PC-3 (cell line): ENCODE results near the gene CCT6A. TPM values are rescaled to one million over a fixed set of nuclear protein-coding genes. Genes with fewer than 3 reads are reported as not detected.

Experiments
- ATAC-seq: fragments of 200-7000 bp; cut with Tn5 transposase; 2 replicates; pipeline ENCODE4 v1.9.1; 2020; ENCODE audit warnings: mild to moderate bottlenecking, moderate library complexity
- BruUV-seq: library from RNA; stranded (reverse); fragments of 400-500 nt; replicated peaks from 2 replicates; lab custom pipeline; 2021; lab: Mats Ljungman, UMichigan
- CTCF ChIA-PET: fragments of 300-600 bp; sonication (Branson Sonifier 250); formaldehyde crosslinking; loops from one replicate; lab custom pipeline; 2022; ENCODE audit warnings: antibody characterized with exemption; lab: Charles Lee
- POLR2A ChIA-PET: fragments of 300-600 bp; sonication (Branson Sonifier 250); formaldehyde crosslinking; loops from one replicate; lab custom pipeline; 2022; ENCODE audit warnings: antibody characterized with exemption; ENCODE audit not compliant: unreplicated experiment; lab: Charles Lee
- DNase-seq: peaks from one replicate; pipeline ENCODE4 v3.0.0-alpha.2; 2015
- H2AFZ ChIP-seq: fragments of 300-600 bp; sonication (generic); 2 replicates; pipeline ENCODE4 v1.6.0; 2016; ENCODE audit warnings: antibody characterized with exemption, low read length
- H3F3A ChIP-seq: fragments of 300-600 bp; sonication (generic); one replicate; pipeline ENCODE4 v1.6.0; 2017; ENCODE audit warnings: antibody characterized with exemption, low read length, control low read depth, mild to moderate bottlenecking; ENCODE audit not compliant: unreplicated experiment
- H3K27ac ChIP-seq: fragments of 300-600 bp; sonication (generic); 2 replicates; pipeline ENCODE4 v1.5.1; 2016; ENCODE audit warnings: mild to moderate bottlenecking, low read length
- H3K27me3 ChIP-seq: fragments of 300-600 bp; sonication (generic); 2 replicates; pipeline ENCODE4 v1.6.1; 2016; ENCODE audit warnings: low read length, mixed read lengths
- H3K36me3 ChIP-seq: fragments of 300-600 bp; sonication (generic); 2 replicates; pipeline ENCODE4 v1.6.1; 2016; ENCODE audit warnings: low read depth, mixed run types, low read length, mixed read lengths
- H3K4me1 ChIP-seq: fragments of 300-600 bp; sonication (generic); 2 replicates; pipeline ENCODE4 v1.5.1; 2016; ENCODE audit warnings: low read length; ENCODE audit not compliant: insufficient read depth
- H3K4me2 ChIP-seq: fragments of 300-600 bp; sonication (generic); 2 replicates; pipeline ENCODE4 v1.6.0; 2016; ENCODE audit warnings: low read length
- H3K4me3 ChIP-seq: fragments of 300-600 bp; sonication (generic); 2 replicates; pipeline ENCODE4 v1.5.1; 2016; ENCODE audit warnings: mild to moderate bottlenecking, low read length, mixed read lengths
- H3K79me2 ChIP-seq: fragments of 300-600 bp; sonication (generic); 2 replicates; pipeline ENCODE4 v1.6.1; 2017; ENCODE audit warnings: low read length, mixed read lengths
- H3K9ac ChIP-seq: fragments of 300-600 bp; sonication (generic); 2 replicates; pipeline ENCODE4 v1.6.0; 2016; ENCODE audit warnings: mild to moderate bottlenecking, low read length
- H3K9me2 ChIP-seq: fragments of 300-600 bp; sonication (generic); replicated peaks from 2 replicates; pipeline ENCODE4 v1.6.1; 2016; ENCODE audit warnings: mixed run types, low read length, mixed read lengths
- H3K9me3 ChIP-seq: fragments of 300-600 bp; sonication (generic); 2 replicates; pipeline ENCODE4 v1.6.1; 2016; ENCODE audit warnings: low read length, mixed read lengths
- H4K20me1 ChIP-seq: fragments of 300-600 bp; sonication (generic); 2 replicates; pipeline ENCODE4 v1.6.1; 2016; ENCODE audit warnings: low read length, mixed read lengths
- CTCF ChIP-seq: fragments of 300-600 bp; sonication (generic); conservative IDR thresholded peaks from 2 replicates; pipeline ENCODE4 v1.5.1; 2017; ENCODE audit warnings: antibody characterized with exemption, low read depth, mild to moderate bottlenecking, low read length
- EZH2 ChIP-seq: fragments of 300-600 bp; sonication (generic); IDR thresholded peaks from one replicate; pipeline ENCODE4 v1.6.1; 2017; ENCODE audit warnings: antibody characterized with exemption, mild to moderate bottlenecking, low read length; ENCODE audit not compliant: unreplicated experiment
- EZH2phosphoT487 ChIP-seq: fragments of 300-600 bp; sonication (generic); IDR thresholded peaks from 2 replicates; pipeline ENCODE4 v1.6.1; 2018; ENCODE audit warnings: mild to moderate bottlenecking, antibody characterized with exemption, low read length, borderline replicate concordance
- intact Hi-C: fragments of 100-400 bp; cut with micrococcal nuclease; formaldehyde crosslinking; loops from 2 replicates; pipeline ENCODE4 v1.9.0; 2023
- total RNA-seq: library from RNA; depleted of rRNA; stranded (reverse); fragments of >200 nt; gene quantifications from 2 replicates; pipeline ENCODE4 v1.2.3, GENCODE V29; 2014

The CCT6A gene
- total RNA-seq, 1 experiment from 2014 or later, result 338 TPM

- Histone ChIP-seq H2AFZ (no peak overlapping the region), H3K27ac (no peak overlapping the region), H3K9ac (no peak overlapping the region), H3K4me3 (no peak overlapping the region), H3K4me1 (no peaks in the 10 kb centered on the region), H4K20me1 (no peaks in the 10 kb centered on the region), H3K79me2 (no peaks in the 10 kb centered on the region), H3K36me3 (no peaks in the 10 kb centered on the region; the same call in 1 of the 2 replicates), H3K9me3 (no peaks in the 10 kb centered on the region), H3F3A (no peaks in the 10 kb centered on the region), H3K9me2 (no peaks in the 10 kb centered on the region), H3K4me2 (no peak overlapping the region), H3K27me3 (no peaks in the 10 kb centered on the region)
- no peak for DNase-seq
- peak; percentile 22 for ATAC-seq
- BruUV-seq, result no TSS peak
- ChIA-PET CTCF (no interaction called here), POLR2A (no interaction called here)
- no peak for TF ChIP-seq EZH2phosphoT487
- no peak for TF ChIP-seq EZH2
- TF ChIP-seq CTCF, result no peak
- intact Hi-C loops, result no loop called here
These were observed 31.7 kb downstream of the CCT6A start for GRCh38 chr7:56083150-56083785.

GRCh38 chr7:56086761-56087160 is 35.2 kb downstream of the CCT6A start:
- Histone ChIP-seq H3K9me2 (no peaks in the 10 kb centered on the region), H3K4me3 (no peak overlapping the region), H3K27ac (no peak overlapping the region), H4K20me1 (no peaks in the 10 kb centered on the region), H2AFZ (no peak overlapping the region), H3K4me1 (no peaks in the 10 kb centered on the region), H3K79me2 (no peaks in the 10 kb centered on the region), H3F3A (no peaks in the 10 kb centered on the region), H3K9me3 (no peaks in the 10 kb centered on the region), H3K27me3 (no peaks in the 10 kb centered on the region), H3K36me3 (no peaks in the 10 kb centered on the region), H3K4me2 (no peak overlapping the region), H3K9ac (no peak overlapping the region)
- ChIA-PET POLR2A (no interaction called here), CTCF (no interaction called here)
- intact Hi-C loops, result no loop called here
- BruUV-seq, result no TSS peak
- no peak for TF ChIP-seq EZH2phosphoT487
- no peak for TF ChIP-seq CTCF
- no peak for TF ChIP-seq EZH2
- DNase-seq (no peak), ATAC-seq (no peak)

GRCh38 chr7:56087445-56087844 is 35.9 kb downstream of the CCT6A start:
- intact Hi-C loops, result no loop called here
- H3K79me2 ChIP-seq, result no peaks in the 10 kb centered on the region
- H3K4me1 ChIP-seq, result no peaks in the 10 kb centered on the region
- H4K20me1 ChIP-seq, result no peaks in the 10 kb centered on the region
- H3K9me2 ChIP-seq, result no peaks in the 10 kb centered on the region
- H3K36me3 ChIP-seq, result no peaks in the 10 kb centered on the region
- H2AFZ ChIP-seq, result no peak overlapping the region
- CTCF ChIA-PET, result no interaction called here
- DNase-seq (no peak), ATAC-seq (no peak)
- no peak overlapping the region for H3K9ac ChIP-seq
- H3F3A ChIP-seq, result no peaks in the 10 kb centered on the region
- TF ChIP-seq CTCF, result no peak
- no peak for TF ChIP-seq EZH2phosphoT487
- no peak for TF ChIP-seq EZH2
- POLR2A ChIA-PET, result no interaction called here
- H3K27me3 ChIP-seq, result no peaks in the 10 kb centered on the region
- no peak overlapping the region for H3K4me2 ChIP-seq
- H3K4me3 ChIP-seq, result no peak overlapping the region
- BruUV-seq, result no TSS peak
- H3K27ac ChIP-seq, result no peak overlapping the region
- H3K9me3 ChIP-seq, result no peaks in the 10 kb centered on the region
